Tibial nerve (tissue), 4 donors: ENCODE measurements around the gene TBCCD1. TPM values are rescaled to one million over a fixed set of nuclear protein-coding genes. Genes with fewer than 3 reads are reported as not detected.
"Not testable (repeated sequence)": the region's sequence is repeated elsewhere in the genome, so short reads cannot be mapped to it uniquely, and the experiment has no call there.

Experiments
- DNase-seq, 2 donors: peaks; one replicate each; pipeline ENCODE4 v3.0.0-alpha.2; 2019; ENCODE audit warnings: low spot score in 2 of 2
- H3K27ac ChIP-seq, 4 donors: fragments of 200-600 bp; sonication (generic) in 3 of 4; one replicate each; pipeline ENCODE4 v1.5.1; 2017 to 2019; ENCODE audit warnings: mild to moderate bottlenecking in 1 of 4
- H3K27me3 ChIP-seq, 2 donors: fragments of 200-600 bp; sonication (generic) in 1 of 2; one replicate each; pipeline versions ENCODE4 v1.5.1 to v1.6.0; 2017 to 2019
- H3K36me3 ChIP-seq, 3 donors: fragments of 200-600 bp; sonication (generic); one replicate each; pipeline ENCODE4 v1.5.1; 2018 to 2019
- H3K4me1 ChIP-seq, 4 donors: fragments of 200-600 bp; sonication (generic) in 3 of 4; one replicate each; pipeline ENCODE4 v1.5.1; 2017 to 2019
- H3K4me3 ChIP-seq, 4 donors: fragments of 200-600 bp; sonication (generic) in 3 of 4; one replicate each; pipeline ENCODE4 v1.5.1; 2017 to 2019; ENCODE audit warnings: mild to moderate bottlenecking in 1 of 4, moderate library complexity in 1 of 4
- H3K9me3 ChIP-seq, 4 donors: fragments of 200-600 bp; sonication (generic) in 3 of 4; one replicate each; pipeline ENCODE4 v1.5.1; 2017 to 2019
- EP300 ChIP-seq, 2 donors: sonication (generic); formaldehyde crosslinking; IDR thresholded peaks; one replicate each; pipeline ENCODE4 v1.6.1; 2017; ENCODE audit warnings: antibody characterized with exemption in 2 of 2, mild to moderate bottlenecking in 1 of 2
- POLR2A ChIP-seq, 2 donors: fragments of 450-650 bp; IDR thresholded peaks; one replicate each; pipeline ENCODE4 v1.6.1; 2017; ENCODE audit warnings: antibody characterized with exemption in 2 of 2, mild to moderate bottlenecking in 2 of 2, moderate library complexity in 2 of 2
- WGBS, 2 donors: methylation state at CpG; one replicate each; pipeline ENCODE4 v1.1.5; 2018; 5-methylcytosine and 5-hydroxymethylcytosine counted together
- total RNA-seq, 4 donors: library from RNA; depleted of rRNA; stranded (reverse); fragments of >200 nt; gene quantifications; one replicate each; pipeline ENCODE4 v1.1.0, GENCODE V29; 2016
- TF ChIP-seq, protein P1 (sequence below), 5 experiments: fragments of 200-600 bp in 3 of 5; fragments of 450-650 bp in 2 of 5; sonication (generic) in 3 of 5; IDR thresholded peaks; one replicate each; pipeline ENCODE4 v1.5.1; 2016 to 2019; ENCODE audit warnings: antibody characterized with exemption in 5 of 5, mild to moderate bottlenecking in 3 of 5, moderate library complexity in 2 of 5

TBCCD1 gene
- total RNA-seq, 4 donors from 2014 or later: 10.5 to 17.0 (median 11.4) TPM

DNA sequence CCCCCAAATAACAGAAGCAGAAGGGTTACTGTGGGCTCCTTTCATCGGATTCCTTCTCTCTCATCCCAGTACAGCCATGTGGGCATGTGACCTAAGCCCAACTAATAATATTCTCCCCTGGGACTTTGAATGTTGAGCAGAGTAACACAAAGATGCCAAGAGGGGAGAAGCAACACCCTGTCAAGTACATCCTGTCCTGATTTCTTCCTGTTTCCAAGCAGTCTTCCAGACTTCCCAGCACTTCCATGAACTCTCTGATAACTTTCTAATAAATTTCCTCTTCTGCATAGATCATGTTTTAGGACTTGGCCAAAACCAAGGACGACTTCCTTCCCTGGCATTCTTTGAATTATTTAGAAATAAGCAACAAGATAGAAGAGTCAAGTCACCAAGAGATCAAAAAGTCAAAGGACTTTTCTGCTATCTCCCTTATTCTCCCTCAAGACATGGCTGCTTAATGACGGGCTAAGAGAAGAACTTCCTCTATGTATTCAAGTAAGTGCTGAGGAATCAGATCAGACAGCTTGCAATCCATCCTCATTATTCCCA, 60.9 kb downstream of the TBCCD1 start:
- no peak overlapping the region for H3K27ac ChIP-seq
- peak in 1 of 2 donors; percentile 11 for TF ChIP-seq EP300 (IDR thresholded peaks at IDR 0.05)
- TF ChIP-seq POLR2A (IDR thresholded peaks at IDR 0.05): no peak
- TF ChIP-seq, protein P1, sequence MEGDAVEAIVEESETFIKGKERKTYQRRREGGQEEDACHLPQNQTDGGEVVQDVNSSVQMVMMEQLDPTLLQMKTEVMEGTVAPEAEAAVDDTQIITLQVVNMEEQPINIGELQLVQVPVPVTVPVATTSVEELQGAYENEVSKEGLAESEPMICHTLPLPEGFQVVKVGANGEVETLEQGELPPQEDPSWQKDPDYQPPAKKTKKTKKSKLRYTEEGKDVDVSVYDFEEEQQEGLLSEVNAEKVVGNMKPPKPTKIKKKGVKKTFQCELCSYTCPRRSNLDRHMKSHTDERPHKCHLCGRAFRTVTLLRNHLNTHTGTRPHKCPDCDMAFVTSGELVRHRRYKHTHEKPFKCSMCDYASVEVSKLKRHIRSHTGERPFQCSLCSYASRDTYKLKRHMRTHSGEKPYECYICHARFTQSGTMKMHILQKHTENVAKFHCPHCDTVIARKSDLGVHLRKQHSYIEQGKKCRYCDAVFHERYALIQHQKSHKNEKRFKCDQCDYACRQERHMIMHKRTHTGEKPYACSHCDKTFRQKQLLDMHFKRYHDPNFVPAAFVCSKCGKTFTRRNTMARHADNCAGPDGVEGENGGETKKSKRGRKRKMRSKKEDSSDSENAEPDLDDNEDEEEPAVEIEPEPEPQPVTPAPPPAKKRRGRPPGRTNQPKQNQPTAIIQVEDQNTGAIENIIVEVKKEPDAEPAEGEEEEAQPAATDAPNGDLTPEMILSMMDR (IDR thresholded peaks at IDR 0.05): no peak
- no peak overlapping the region for H3K4me3 ChIP-seq
- peaks cover 0 to 9% (median 0%) of the 10 kb centered on the region in 4 donors for H3K4me1 ChIP-seq
- no peaks in the 10 kb centered on the region for H3K27me3 ChIP-seq
- WGBS, 2 donors: 58 to 65% methylated on average over 3 of the region's 3 CpGs
- no peaks in the 10 kb centered on the region for H3K9me3 ChIP-seq
- no peak for DNase-seq
- H3K36me3 ChIP-seq: no peaks in the 10 kb centered on the region

- 61 to 65% methylated on average over 6 of the region's 6 CpGs for WGBS, 2 donors
- Histone ChIP-seq H3K4me3 (no peak overlapping the region), H3K4me1 (peaks cover 0 to 9% (median 0%) of the 10 kb centered on the region in 4 donors), H3K27ac (no peak overlapping the region), H3K27me3 (no peaks in the 10 kb centered on the region), H3K9me3 (peaks cover 0 to 6% (median 0%) of the 10 kb centered on the region in 4 donors), H3K36me3 (no peaks in the 10 kb centered on the region)
- TF ChIP-seq, protein P1 (IDR thresholded peaks at IDR 0.05): no peak
- TF ChIP-seq EP300 (IDR thresholded peaks at IDR 0.05) (no peak), POLR2A (IDR thresholded peaks at IDR 0.05) (no peak)
- DNase-seq: no peak
Measured at GRCh38 chr3:186502966-186503712, 64.0 kb downstream of the TBCCD1 start.

GRCh38 chr3:186502138-186502948, 64.8 kb downstream of the TBCCD1 start:
- Histone ChIP-seq H3K4me3 (no peak overlapping the region), H3K36me3 (no peaks in the 10 kb centered on the region), H3K9me3 (peaks cover 0 to 6% (median 0%) of the 10 kb centered on the region in 4 donors), H3K4me1 (peaks cover 0 to 9% (median 0%) of the 10 kb centered on the region in 4 donors), H3K27ac (no peak overlapping the region), H3K27me3 (no peaks in the 10 kb centered on the region)
- no peak for DNase-seq
- TF ChIP-seq POLR2A (IDR thresholded peaks at IDR 0.05) (no peak), EP300 (IDR thresholded peaks at IDR 0.05) (no peak)
- TF ChIP-seq, protein P1 (IDR thresholded peaks at IDR 0.05): no peak
- 35 to 47% methylated on average over 5 of the region's 5 CpGs for WGBS, 2 donors

- not testable (repeated sequence) for H3K27ac ChIP-seq, DNase-seq, H3K36me3 ChIP-seq, H3K27me3 ChIP-seq, H3K4me1 ChIP-seq, H3K9me3 ChIP-seq, H3K4me3 ChIP-seq
- 73 to 76% methylated on average over 3 of the region's 3 CpGs for WGBS, 2 donors
Measured at GRCh38 chr3:186499949-186500348, 67.2 kb downstream of the TBCCD1 start.

DNA sequence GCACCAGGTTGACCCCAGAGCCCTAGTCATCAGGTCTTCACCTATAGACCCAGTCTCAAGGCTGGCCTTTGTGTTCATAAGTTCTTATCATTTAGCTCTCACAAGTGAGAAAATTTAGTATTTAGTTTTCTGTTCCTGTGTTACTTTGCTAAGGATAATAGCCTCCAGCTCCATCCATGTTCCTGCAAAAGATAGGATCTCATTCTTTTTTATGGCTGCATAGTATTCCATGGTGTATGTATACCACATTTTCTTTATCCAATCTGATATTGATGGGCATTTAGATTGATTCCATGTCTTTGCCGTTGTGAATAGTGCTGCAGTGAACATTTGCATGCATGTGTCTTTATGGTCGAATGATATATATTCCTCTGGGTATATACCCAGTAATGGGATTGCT, 69.1 kb downstream of the TBCCD1 start:
- H3K9me3 ChIP-seq, H3K27me3 ChIP-seq, H3K4me1 ChIP-seq, H3K4me3 ChIP-seq, H3K36me3 ChIP-seq, DNase-seq, H3K27ac ChIP-seq: not testable (repeated sequence)
- WGBS, 2 donors: 94 to 98% methylated on average over 2 of the region's 2 CpGs

DNA sequence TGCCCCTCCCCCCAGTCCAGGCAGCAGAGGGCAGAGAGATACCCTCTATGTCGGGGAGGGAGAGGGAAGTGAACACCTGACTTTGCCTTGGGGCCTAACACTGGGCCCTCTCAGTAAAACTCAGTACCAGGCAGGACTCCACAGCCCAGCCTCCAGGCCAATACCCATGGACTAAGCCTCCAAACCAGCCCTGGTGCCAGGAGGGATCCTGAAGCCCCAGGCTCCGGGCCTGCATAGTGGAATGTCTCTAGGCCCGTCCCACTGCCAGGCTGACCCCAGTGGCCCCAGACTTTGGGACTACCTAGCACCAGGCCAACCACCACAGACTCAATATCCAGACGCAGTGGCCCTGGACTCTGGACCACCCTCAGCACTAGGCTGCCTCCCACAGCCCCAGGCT, 69.5 kb downstream of the TBCCD1 start:
- no peak for DNase-seq
- H3K4me1 ChIP-seq: peaks cover 0 to 3% (median 0%) of the 10 kb centered on the region in 4 donors
- TF ChIP-seq, protein P1 (IDR thresholded peaks at IDR 0.05): no peak
- TF ChIP-seq EP300 (IDR thresholded peaks at IDR 0.05): no peak
- TF ChIP-seq POLR2A (IDR thresholded peaks at IDR 0.05): no peak
- no peaks in the 10 kb centered on the region for H3K36me3 ChIP-seq
- H3K4me3 ChIP-seq: no peak overlapping the region
- 86 to 89% methylated on average over 2 to 4 of the region's 4 CpGs for WGBS, 2 donors
- no peaks in the 10 kb centered on the region for H3K27me3 ChIP-seq
- H3K27ac ChIP-seq: no peak overlapping the region
- peaks cover 0 to 6% (median 0%) of the 10 kb centered on the region in 4 donors for H3K9me3 ChIP-seq
